ENCODE data around the gene OR2AG2. TPM values are rescaled to one million over a fixed set of nuclear protein-coding genes. Genes with fewer than 3 reads are reported as not detected.

OR2AG2 gene
- total RNA-seq, 1 donor from 2014 or later, result not detected

DNA sequence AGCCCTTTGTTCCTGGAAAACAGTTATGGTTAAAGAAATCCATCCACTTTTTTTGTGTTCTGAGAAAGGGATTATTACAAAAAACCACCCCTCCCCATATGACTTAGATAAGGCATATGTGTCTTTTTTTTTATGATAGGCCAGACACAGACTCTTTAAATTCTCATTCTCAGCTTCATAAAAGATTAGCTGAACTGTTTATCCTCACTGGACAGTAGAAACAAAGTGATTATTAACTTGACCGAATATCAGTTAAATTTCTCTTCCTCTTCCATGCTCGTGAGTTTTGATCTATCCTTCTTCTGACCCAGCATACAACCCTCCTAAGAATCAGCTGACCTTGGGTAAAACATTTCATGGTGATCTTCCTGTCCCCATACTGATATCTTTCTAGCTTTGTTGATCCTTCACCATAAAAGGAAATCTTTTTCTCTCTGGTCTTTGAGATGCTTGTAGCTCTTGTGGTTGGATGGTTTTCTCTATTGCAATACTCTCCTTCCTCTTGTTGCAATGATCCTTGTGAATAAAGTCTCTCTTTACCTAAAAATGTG lies 26.2 kb downstream of the OR2AG2 start:
- peak; percentile 31 for ATAC-seq
- no peak for DNase-seq
- intact Hi-C loops (cut with micrococcal nuclease), result no loop called here

DNA sequence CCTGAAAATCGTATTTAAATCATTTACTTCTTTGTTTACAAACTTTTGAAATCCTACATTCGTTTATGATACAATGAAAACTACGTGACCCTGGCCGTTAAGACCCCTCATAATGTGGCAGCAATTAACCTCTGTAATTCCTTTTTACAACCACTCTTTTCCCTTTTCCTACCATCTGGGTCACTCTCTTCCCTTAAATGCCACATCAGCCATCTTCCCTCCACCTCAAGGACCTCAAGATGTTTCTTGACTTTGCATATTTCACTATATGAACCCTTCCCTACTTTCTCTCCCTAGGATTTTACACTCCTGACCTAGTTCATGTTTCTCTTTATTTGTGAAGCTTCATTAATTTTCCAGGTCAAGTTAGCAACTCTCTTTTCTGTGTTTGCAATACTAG lies 26.8 kb downstream of the OR2AG2 start:
- no peak for DNase-seq
- no peak for ATAC-seq
- intact Hi-C loops (cut with micrococcal nuclease), result no loop called here

DNA sequence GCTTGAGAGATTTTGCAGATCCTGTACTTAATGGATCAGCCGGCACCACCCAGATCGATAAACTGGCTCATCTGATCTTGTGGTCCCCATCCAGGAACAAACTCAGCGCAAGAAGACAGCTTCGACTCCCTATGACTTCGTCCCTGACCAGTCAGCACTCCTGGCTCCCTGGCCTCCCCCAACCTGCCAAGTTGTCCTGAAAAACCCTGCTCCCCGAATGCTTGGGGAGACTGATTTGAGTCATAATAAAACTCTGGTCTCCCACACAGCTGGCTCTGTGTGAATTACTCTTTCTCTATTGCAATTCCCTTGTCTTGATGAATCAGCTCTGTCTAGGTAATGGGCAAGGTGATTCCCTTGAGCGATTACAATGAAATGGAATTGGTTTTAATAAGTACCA lies 29.5 kb downstream of the OR2AG2 start:
- ATAC-seq (no peak), DNase-seq (no peak)
- intact Hi-C loops (cut with micrococcal nuclease), result no loop called here

DNA sequence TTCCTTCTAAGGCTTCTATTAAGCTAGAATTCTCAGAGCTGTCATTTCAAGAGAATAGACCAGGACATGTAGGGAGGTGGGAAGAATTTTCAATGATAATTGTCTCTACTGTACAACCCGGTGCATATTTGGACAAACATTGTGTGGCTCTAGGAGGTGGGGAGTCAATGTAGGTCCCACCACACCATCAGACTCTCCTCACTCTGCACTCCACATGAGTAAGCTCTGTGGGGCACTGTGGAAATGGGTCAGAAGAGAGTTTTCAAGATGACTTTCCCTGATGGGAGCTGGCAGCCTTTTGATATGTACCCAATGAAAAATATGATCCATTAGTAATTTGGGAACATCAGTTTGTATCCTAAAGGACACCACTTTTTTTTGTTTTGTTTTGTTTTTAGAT lies 33.2 kb downstream of the OR2AG2 start:
- no peak for ATAC-seq
- intact Hi-C loops (cut with micrococcal nuclease), result no loop called here
- no peak for DNase-seq

DNA sequence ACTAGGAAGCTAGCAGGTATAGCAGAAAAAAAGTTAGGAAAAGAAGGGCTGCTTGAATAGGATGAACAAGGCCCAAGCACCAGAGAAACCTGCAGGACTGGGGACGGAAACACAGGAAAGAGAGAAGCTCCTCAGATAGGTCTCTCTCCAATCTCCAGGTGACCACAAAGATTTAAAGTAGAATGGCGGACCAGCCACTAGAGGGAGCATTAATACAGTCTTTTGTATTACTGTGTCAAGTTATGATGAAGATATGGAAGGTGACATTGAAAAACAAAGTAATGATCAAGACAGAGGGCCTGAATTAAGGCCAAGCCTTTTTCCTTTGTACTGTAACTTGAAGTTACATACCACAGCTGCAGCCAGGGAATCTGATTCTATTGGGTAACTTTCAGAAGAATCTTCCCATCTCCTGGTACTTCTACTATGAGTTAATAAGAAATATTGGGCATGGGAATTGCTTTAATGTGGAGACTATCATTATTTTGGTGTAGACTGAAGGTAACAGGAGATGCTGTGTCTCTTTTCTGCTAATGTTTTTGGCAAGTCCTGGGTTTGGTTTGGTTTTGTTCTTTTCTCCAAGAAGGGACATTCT lies 33.8 kb downstream of the OR2AG2 start:
- ATAC-seq (peak; percentile 54), DNase-seq (no peak)
- intact Hi-C loops (cut with micrococcal nuclease), result no loop called here

DNA sequence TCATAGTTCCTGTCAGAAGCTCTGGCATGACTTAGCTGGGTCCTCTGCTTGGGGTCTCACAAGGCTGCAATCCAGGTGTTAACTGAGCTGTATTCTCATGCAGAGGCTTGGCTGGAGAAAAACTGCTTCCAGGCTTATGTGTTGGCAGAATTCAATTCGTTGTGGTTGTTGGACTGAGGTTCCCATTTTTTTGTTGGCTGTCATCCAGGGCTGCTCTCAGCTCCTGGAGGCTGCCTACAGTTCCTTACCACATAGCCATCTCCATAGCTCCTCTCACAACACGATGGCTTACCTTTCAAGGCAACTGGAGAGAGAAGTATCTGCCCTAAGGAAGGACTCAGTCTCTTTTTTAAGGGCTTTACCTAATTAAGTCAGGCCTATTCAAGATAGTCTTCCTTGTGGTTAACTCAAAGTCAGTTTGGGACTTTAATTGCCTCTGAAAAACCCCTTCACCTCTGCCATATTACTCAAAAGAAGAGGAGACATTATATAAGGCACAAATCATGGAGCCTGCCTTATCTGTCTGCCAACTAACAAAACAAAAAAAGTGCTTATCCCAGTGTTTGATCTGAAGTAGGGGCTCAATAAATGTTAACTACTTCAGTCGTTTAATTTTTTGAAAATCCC lies 35.2 kb downstream of the OR2AG2 start:
- ATAC-seq, result no peak
- intact Hi-C loops (cut with micrococcal nuclease), result no loop called here
- DNase-seq, result no peak

DNA sequence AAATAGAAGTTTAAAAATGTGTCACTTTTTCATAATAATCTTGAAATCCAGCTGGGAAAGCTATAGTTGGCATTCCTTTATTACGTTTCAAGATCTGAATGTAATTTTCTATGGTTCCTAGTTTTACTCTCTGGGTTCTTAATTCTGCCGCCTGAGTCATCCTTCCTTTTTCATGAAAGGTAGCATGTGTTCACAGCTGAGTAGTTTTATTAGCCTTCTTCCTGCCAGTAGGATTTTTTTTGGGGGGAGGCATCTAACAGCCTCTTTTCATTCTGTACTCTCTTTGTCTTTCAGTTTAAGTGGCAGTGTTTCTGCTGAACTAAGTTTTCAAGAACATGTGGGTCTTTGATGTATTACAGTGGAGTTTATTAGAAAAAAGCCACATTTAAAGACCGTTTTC lies 36.5 kb downstream of the OR2AG2 start:
- DNase-seq, result no peak
- intact Hi-C loops (cut with micrococcal nuclease), result no loop called here
- no peak for ATAC-seq

DNA sequence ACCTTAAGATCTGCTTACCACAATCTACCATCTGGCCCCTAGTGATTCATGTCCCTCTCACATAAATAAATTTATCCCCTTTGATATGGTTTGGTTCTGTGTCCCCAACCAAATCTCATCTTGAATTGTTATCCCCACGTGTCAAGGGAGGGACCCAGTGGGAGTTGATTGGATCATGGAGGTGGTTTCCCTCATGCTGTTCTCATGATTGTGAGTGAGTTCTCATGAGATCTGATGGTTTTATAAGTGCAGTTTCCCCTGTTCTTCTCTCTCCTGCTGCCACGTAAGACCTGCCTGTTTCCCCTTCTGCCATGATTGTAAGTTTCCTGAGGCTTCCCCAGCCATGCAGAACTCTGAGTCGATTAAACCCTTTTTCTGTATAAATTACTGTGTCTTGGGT lies 37.2 kb downstream of the OR2AG2 start:
- DNase-seq (no peak), ATAC-seq (no peak)
- intact Hi-C loops (cut with micrococcal nuclease), result no loop called here

DNA sequence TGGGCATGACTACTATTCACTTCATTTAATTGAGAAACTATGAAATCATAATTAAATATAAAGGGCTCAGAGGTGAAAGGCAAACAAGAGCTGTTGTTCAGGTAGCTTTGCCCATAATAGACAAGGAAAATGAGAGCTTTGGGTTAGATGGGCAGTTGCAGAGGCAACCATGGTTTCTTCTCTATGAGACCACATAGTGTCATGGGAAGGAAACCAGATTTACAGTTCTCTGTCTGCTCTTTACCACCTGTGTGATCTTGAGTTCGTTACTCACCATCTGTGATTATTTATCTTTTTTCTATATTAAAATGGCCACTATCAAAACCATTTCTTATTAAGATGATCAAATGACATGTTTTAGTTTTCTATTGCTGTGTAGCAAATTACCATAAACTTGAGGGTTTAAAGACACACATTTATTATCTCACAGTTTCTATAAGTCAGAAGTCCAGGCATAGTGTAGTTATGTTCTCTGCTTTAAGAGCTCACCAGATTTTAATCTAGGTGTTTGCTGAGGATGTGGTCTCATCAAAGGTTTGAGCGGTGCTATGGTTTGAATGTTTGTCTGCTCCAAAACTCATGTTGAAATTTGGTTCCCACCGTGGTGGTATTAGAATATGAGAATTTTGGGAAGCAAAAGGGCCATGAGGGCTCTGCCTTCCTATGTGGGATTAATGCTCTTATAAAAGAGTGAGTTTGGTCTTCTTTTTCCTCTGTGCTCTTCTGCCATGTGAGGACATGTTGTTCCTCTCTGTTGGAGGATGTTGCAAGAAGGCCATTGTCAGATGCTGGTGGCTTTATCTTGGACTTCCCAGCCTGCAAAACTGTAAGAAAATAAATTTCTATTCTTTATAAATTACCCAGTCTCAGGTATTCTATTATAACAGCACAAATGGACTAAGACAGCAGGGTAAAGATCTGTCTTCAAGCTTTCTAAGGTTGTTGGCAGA lies 38.2 kb downstream of the OR2AG2 start:
- intact Hi-C loops (cut with micrococcal nuclease), result no loop called here
- DNase-seq (no peak), ATAC-seq (no peak)

DNA sequence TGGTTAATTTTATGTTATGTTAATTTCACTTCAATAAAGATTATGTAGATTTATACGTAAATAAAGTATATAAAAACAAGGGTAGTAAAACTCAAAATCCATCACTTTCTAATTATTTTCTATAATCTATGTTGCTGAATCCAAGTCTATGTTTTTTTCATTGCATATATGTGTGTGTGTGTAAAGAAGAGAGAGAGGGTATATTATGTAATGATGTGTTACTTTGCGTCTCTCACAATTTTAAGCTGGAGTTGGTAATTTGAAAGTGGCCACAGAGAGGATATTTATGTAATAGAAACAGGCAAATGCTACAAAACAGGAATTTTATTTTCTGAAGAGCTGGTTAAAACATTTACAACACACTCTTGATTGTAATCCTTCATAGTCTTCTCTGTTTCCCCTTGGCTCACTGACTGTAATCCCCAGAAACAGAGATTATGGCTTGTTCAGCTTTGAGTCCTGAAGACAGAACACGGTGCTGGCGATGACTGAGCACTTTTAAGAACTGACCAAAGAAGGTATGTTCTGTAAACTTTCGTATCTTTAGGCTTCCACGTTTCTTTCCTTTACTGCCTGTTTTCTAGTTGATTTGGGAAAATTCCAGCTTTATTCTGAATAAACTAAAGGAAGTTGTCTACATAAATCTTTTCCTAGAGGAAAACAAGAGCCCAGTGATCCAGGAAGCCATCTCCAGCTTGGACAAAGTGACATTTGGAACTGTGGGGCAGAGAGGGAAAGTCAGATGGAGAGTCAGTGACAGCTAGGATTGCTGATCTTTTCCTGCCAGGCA lies 43.6 kb downstream of the OR2AG2 start:
- intact Hi-C loops (cut with micrococcal nuclease), result no loop called here
- DNase-seq, result no peak
- ATAC-seq, result no peak

DNA sequence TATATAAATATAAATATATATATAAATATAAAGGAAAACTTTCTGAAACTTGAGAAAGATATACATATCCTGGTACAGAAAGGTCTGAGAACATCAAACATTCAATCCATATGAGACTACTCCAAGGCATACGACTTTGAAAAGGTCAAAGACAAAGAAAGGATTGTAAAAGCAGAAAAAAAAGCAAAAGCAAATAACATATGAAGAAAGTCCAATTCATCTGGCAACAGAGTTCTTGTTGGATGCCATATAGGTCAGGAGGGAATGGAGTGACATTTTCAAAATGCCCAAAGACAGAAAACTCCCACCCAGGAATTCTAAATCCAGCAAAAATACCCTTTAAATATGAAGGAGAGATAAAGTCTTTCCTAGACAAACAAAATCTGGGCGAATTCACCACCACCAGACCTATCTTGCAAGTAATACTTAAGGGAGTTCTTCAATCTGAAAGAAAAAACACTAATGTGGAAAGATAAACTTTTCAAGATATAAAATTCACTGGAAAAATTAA lies 46.3 kb downstream of the OR2AG2 start:
- ATAC-seq (no peak), DNase-seq (no peak)
- intact Hi-C loops (cut with micrococcal nuclease), result no loop called here

DNA sequence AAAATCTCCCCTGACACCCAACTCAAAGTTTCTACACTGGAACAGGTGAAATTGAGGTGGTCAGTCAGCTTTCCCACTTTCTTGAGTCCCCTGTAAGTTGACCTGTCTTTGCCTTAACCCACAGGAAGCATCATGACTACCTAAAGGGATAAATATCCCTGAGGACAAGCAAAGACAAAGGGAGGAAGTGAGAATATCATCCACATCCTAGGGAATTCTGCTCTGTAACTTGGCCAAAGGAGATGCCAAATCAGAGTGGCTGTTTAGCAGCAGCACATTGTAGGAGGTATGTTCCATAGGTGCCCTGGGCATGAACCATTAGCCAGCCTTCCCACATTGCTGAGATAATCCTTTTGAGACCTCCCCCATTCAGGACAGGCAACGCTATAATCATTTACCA lies 47.8 kb downstream of the OR2AG2 start:
- no peak for DNase-seq
- ATAC-seq, result no peak
- intact Hi-C loops (cut with micrococcal nuclease), result no loop called here

DNA sequence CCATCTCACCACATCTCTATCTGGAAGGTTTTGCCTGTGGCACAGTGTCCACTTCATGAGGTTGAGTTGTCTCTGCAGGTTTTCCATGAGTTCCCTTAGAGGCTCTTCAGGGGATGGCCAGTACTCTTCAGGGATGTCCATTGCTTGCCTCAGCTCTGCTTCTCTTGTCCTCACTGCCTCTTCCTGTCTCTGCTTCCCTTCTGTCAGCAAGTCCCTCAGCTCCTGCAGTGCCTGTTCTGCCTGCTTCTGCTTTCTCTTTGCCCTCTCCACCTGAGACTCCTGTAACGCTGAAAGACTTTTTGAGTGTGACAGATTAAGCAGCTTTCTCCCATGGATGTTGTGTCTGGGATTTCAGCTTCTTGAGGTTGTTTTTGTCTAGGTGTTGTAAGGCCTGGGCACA lies 50.4 kb downstream of the OR2AG2 start:
- intact Hi-C loops (cut with micrococcal nuclease), result no loop called here
- ATAC-seq, result no peak

DNA sequence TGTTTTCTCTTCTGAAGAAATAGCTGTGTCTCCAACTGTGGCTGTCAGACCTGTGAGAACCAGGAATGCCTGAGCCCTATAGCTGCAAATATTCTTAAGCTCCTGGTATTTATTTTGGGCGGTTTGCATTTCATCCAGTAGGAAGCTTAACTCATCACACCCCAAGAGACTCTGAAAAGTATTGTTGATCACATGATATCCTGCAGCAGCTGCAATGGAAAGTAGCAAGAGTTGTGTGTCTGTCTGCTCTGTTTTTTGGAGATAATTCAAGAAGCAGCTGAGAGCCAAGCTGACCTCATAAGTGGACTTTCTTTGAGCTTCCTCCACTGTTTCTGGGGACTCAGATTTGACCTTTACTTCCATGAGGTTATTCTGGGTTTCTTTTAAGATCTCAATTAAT lies 52.2 kb downstream of the OR2AG2 start:
- no peak for DNase-seq
- intact Hi-C loops (cut with micrococcal nuclease), result no loop called here
- ATAC-seq, result peak; percentile 64

More for the DNA sequence above, 50.4 kb downstream of the OR2AG2 start:
- DNase-seq, result no peak

DNA sequence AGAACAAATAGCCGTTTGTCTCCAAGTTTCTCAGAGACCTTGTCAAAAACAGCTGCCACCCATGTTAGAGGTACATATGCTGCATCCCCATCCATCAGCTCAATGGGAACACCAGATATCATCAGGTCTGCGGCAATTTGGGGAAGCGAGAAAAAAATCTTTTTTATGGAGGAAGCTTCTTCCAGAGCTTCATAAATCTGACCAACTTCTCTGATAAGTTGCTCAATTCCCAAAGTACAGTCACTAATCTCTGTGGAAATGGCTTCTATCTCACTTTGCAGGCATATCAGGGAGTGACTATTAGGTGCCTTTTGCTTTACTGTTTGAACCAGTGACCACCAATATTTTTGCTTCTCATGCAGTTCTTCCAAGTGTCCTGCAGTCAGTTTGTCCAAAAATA lies 54.4 kb downstream of the OR2AG2 start:
- no peak for ATAC-seq
- intact Hi-C loops (cut with micrococcal nuclease), result no loop called here

More for the DNA sequence above, 54.4 kb downstream of the OR2AG2 start:
- DNase-seq, result no peak
